Activated T-cell treated with anti-CD3 and anti-CD28 coated beads for 48 hours (primary cell): ENCODE measurements around the gene TBC1D9.

Experiments
- DNase-seq: peaks from one replicate; pipeline ENCODE4 v3.0.0-alpha.2; 2020; ENCODE audit warnings: low read depth

Gene TBC1D9

GRCh38 chr4:140720387-140721304, 35.5 kb downstream of the TBC1D9 start:
- DNase-seq, result no peak

GRCh38 chr4:140719686-140720085, 36.5 kb downstream of the TBC1D9 start:
- DNase-seq, result no peak

- no peak for DNase-seq
Observed at GRCh38 chr4:140719022-140719421, 37.2 kb downstream of the TBC1D9 start.

- no peak for DNase-seq
Observed at GRCh38 chr4:140718241-140718952, 37.8 kb downstream of the TBC1D9 start.

- DNase-seq, result no peak
Observed at GRCh38 chr4:140717313-140717712, 38.9 kb downstream of the TBC1D9 start.

GRCh38 chr4:140715119-140715518, 41.1 kb downstream of the TBC1D9 start:
- no peak for DNase-seq

- no peak for DNase-seq
Observed at GRCh38 chr4:140711910-140712309, 44.3 kb downstream of the TBC1D9 start.

GRCh38 chr4:140710908-140711622, 45.1 kb downstream of the TBC1D9 start:
- DNase-seq, result no peak

- DNase-seq, result no peak
Observed at GRCh38 chr4:140707325-140707724, 48.9 kb downstream of the TBC1D9 start.

- no peak for DNase-seq
Observed at GRCh38 chr4:140706665-140707064, 49.5 kb downstream of the TBC1D9 start.

- DNase-seq, result no peak
Observed at GRCh38 chr4:140706276-140706625, 49.9 kb downstream of the TBC1D9 start.

GRCh38 chr4:140705625-140706275, 50.4 kb downstream of the TBC1D9 start:
- DNase-seq, result no peak

GRCh38 chr4:140704964-140705363, 51.2 kb downstream of the TBC1D9 start:
- no peak for DNase-seq

GRCh38 chr4:140704392-140704960, 51.7 kb downstream of the TBC1D9 start:
- DNase-seq, result no peak

GRCh38 chr4:140703463-140703862, 52.7 kb downstream of the TBC1D9 start:
- DNase-seq, result no peak

- DNase-seq, result no peak
Observed at GRCh38 chr4:140702096-140702757, 54.0 kb downstream of the TBC1D9 start.

GRCh38 chr4:140701071-140701470, 55.1 kb downstream of the TBC1D9 start:
- no peak for DNase-seq

- DNase-seq, result no peak
Observed at GRCh38 chr4:140697709-140698560, 58.2 kb downstream of the TBC1D9 start.

GRCh38 chr4:140695483-140695882, 60.7 kb downstream of the TBC1D9 start:
- no peak for DNase-seq

- DNase-seq, result no peak
Observed at GRCh38 chr4:140693562-140693961, 62.6 kb downstream of the TBC1D9 start.
